AG04450 (cell line): ENCODE measurements around the gene CNDP2. TPM values are rescaled to one million over a fixed set of nuclear protein-coding genes. Genes with fewer than 3 reads are reported as not detected.
A peak's percentile ranks its signal among the peaks of the same experiment; 100 is the strongest.

Source experiments
- CTCF ChIA-PET: fragments of 300-600, 350-600 bp; formaldehyde crosslinking; extraction: SDS; loops from one replicate; lab custom pipeline; 2022; ENCODE audit warnings: antibody characterized with exemption, inconsistent platforms; lab: Charles Lee
- POLR2A ChIA-PET: fragments of 350-600 bp; formaldehyde crosslinking; extraction: SDS; loops from one replicate; lab custom pipeline; 2021; ENCODE audit warnings: antibody characterized with exemption, inconsistent platforms; lab: Yijun Ruan, JAX
- DNase-seq: peaks from one replicate; pipeline ENCODE4 v3.0.0-alpha.2; 2011; ENCODE audit warnings: low read depth, low spot score
- H3K27ac ChIP-seq: one replicate; pipeline ENCODE4 v1.5.1; 2012; ENCODE audit warnings: low read depth, low read length, control low read depth
- H3K27me3 ChIP-seq: one replicate; pipeline ENCODE4 v1.6.0; 2012; ENCODE audit warnings: low read length; ENCODE audit not compliant: control insufficient read depth, insufficient read depth
- H3K4me3 ChIP-seq: 2 replicates; pipeline ENCODE4 v1.5.1; 2011; ENCODE audit warnings: mild to moderate bottlenecking, low read depth, low read length, control low read depth
- H3K9me3 ChIP-seq: 2 replicates; pipeline ENCODE4 v1.5.1; 2012; ENCODE audit warnings: low read length; ENCODE audit not compliant: control insufficient read depth, insufficient read depth
- CTCF ChIP-seq: IDR thresholded peaks from 2 replicates; pipeline ENCODE4 v1.5.1; 2011; ENCODE audit warnings: low read depth, low read length, control low read depth, inconsistent platforms
- polyA plus RNA-seq: library from polyadenylated mRNA; depleted of rRNA; stranded (reverse); fragments of >200 nt; gene quantifications from 2 replicates; pipeline ENCODE4 v1.2.3, GENCODE V29; 2011

CNDP2 gene
- polyA plus RNA-seq, 1 experiment, result 74.2 TPM

- CTCF ChIA-PET, result no interaction called here
- no peaks in the 10 kb centered on the region for H3K9me3 ChIP-seq
- no peak for DNase-seq
- TF ChIP-seq CTCF, result no peak
- H3K27me3 ChIP-seq, result peaks cover 25% of the 10 kb centered on the region
- H3K27ac ChIP-seq, result no peak overlapping the region
- no peak overlapping the region for H3K4me3 ChIP-seq
- POLR2A ChIA-PET, result no interaction called here
Observed at GRCh38 chr18:74486119-74486849, 9.9 kb upstream of the CNDP2 start.

GRCh38 chr18:74488354-74488753 lies 7.8 kb upstream of the CNDP2 start:
- CTCF ChIA-PET, result no interaction called here
- 0 out of 2 replicates have a peak, but pooled peaks cover 4% of the 10 kb centered on the region for H3K9me3 ChIP-seq
- DNase-seq, result no peak
- no peak for TF ChIP-seq CTCF
- POLR2A ChIA-PET, result no interaction called here
- H3K4me3 ChIP-seq, result no peak overlapping the region
- peaks cover 32% of the 10 kb centered on the region for H3K27me3 ChIP-seq
- H3K27ac ChIP-seq, result no peak overlapping the region

GRCh38 chr18:74488864-74489263 lies 7.3 kb upstream of the CNDP2 start:
- TF ChIP-seq CTCF, result no peak
- ChIA-PET POLR2A (no interaction called here), CTCF (no interaction called here)
- H3K27ac ChIP-seq, result no peak overlapping the region
- no peak for DNase-seq
- H3K4me3 ChIP-seq, result no peak overlapping the region
- H3K9me3 ChIP-seq, result 0 out of 2 replicates have a peak, but pooled peaks cover 4% of the 10 kb centered on the region
- peaks cover 32% of the 10 kb centered on the region for H3K27me3 ChIP-seq

- Histone ChIP-seq H3K27me3 (peaks cover 32% of the 10 kb centered on the region), H3K9me3 (0 out of 2 replicates have a peak, but pooled peaks cover 4% of the 10 kb centered on the region), H3K27ac (no peak overlapping the region), H3K4me3 (peak overlapping the region; percentile 25)
- POLR2A ChIA-PET, result interaction anchor here (0.6 kb wide), 1 partner anchor 291 kb away, joined by 3 read pairs; no protein-coding TSS in a partner anchor
- no peak for TF ChIP-seq CTCF
- CTCF ChIA-PET, result interaction anchor here (1.0 to 1.6 kb wide), 3 partner anchors 62 to 292 kb away, joined by 3 to 4 read pairs (median 4); no protein-coding TSS in a partner anchor
- DNase-seq, result peak; percentile 18
Observed at GRCh38 chr18:74489676-74490075, 6.5 kb upstream of the CNDP2 start.

- CTCF ChIA-PET, result interaction anchor here (1.6 kb wide), 1 partner anchor 16 kb away, joined by 4 read pairs; no protein-coding TSS in a partner anchor
- Histone ChIP-seq H3K27ac (no peak overlapping the region), H3K4me3 (no peak overlapping the region), H3K9me3 (peaks cover 4% of the 10 kb centered on the region; the same call in 1 of the 2 replicates), H3K27me3 (peaks cover 23% of the 10 kb centered on the region)
- POLR2A ChIA-PET, result no interaction called here
- DNase-seq, result no peak
- no peak for TF ChIP-seq CTCF
Observed at GRCh38 chr18:74492259-74492658, 3.9 kb upstream of the CNDP2 start.
